Ishikawa (cell line): ENCODE data around the gene NCEH1.

ENCODE experiments used
- CEBPB ChIP-seq: IDR thresholded peaks from 2 replicates; pipeline ENCODE4 v1.6.1; 2012
- CREB1 ChIP-seq: IDR thresholded peaks from 2 replicates; pipeline ENCODE4 v1.6.1; 2012; ENCODE audit warnings: low read depth
- EGR1 ChIP-seq: IDR thresholded peaks from 2 replicates; pipeline ENCODE4 v1.6.1; 2012
- EP300 ChIP-seq: IDR thresholded peaks from 2 replicates; pipeline ENCODE4 v1.6.1; 2012; ENCODE audit warnings: borderline replicate concordance
- FOXM1 ChIP-seq: IDR thresholded peaks from 2 replicates; pipeline ENCODE4 v1.6.1; 2012; ENCODE audit warnings: low read depth, borderline replicate concordance
- MAX ChIP-seq: IDR thresholded peaks from 2 replicates; pipeline ENCODE4 v1.6.1; 2012
- RAD21 ChIP-seq: IDR thresholded peaks from 2 replicates; pipeline ENCODE4 v1.6.1; 2012; ENCODE audit warnings: low read depth
- REST ChIP-seq: IDR thresholded peaks from 2 replicates; pipeline ENCODE4 v1.6.1; 2012; ENCODE audit warnings: low read depth, mild to moderate bottlenecking
- TAF1 ChIP-seq: IDR thresholded peaks from 2 replicates; pipeline ENCODE4 v1.6.1; 2012; ENCODE audit warnings: low read depth, mild to moderate bottlenecking
- TCF12 ChIP-seq: IDR thresholded peaks from 2 replicates; pipeline ENCODE4 v1.6.1; 2012; ENCODE audit warnings: low read depth
- USF1 ChIP-seq: IDR thresholded peaks from 2 replicates; pipeline ENCODE4 v1.6.1; 2012
- YY1 ChIP-seq: IDR thresholded peaks from 2 replicates; pipeline ENCODE4 v1.6.1; 2012; ENCODE audit warnings: low read depth

DNA sequence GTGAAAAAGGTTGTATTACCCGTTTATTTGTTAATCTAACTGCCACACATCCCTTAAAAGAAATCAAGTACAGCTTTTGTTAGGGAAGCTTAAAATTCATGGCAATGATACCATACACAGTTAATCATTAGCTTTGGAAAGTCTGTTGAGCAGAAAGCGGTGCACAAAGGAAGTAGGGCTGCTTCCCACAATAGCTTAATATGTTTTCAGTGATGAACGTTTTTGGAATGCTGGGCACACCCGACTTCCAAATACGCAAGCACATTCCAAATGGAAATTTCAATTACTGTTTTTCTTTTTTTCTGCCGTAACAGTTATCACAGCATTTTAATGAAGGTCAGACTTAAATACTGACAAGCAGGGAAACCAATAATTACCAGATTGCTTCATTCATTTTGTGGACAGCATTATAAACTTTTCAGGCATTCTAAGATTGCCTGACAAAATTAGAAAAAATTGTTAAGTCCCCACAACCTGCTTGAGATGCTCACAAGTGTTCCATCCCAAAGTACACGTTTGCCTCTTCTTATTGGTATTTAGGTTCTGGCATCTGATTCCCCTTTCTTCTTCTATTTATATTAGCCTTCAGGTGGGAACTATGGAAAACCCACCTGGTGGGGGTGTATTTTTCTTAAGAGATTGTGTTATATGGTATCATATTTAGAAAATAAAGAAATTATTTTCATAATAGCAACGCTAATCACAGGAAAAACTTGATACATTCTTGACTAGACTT, 38.5 kb upstream of the NCEH1 start:
- TF ChIP-seq CREB1 (no peak), FOXM1 (no peak), USF1 (no peak), RAD21 (no peak), TAF1 (no peak), EGR1 (no peak), TCF12 (peak; percentile 27; the same call in 1 of the 2 replicates), MAX (no peak), YY1 (no peak), EP300 (no peak; the same call in 1 of the 2 replicates), CEBPB (no peak), REST (no peak)
